Ishikawa (cell line): ENCODE measurements around the gene BMPER.

Source experiments
- CEBPB ChIP-seq: IDR thresholded peaks from 2 replicates; pipeline ENCODE4 v1.6.1; 2012
- CREB1 ChIP-seq: IDR thresholded peaks from 2 replicates; pipeline ENCODE4 v1.6.1; 2012; ENCODE audit warnings: low read depth
- EGR1 ChIP-seq: IDR thresholded peaks from 2 replicates; pipeline ENCODE4 v1.6.1; 2012
- EP300 ChIP-seq: IDR thresholded peaks from 2 replicates; pipeline ENCODE4 v1.6.1; 2012; ENCODE audit warnings: borderline replicate concordance
- FOXM1 ChIP-seq: IDR thresholded peaks from 2 replicates; pipeline ENCODE4 v1.6.1; 2012; ENCODE audit warnings: low read depth, borderline replicate concordance
- MAX ChIP-seq: IDR thresholded peaks from 2 replicates; pipeline ENCODE4 v1.6.1; 2012
- NFIC ChIP-seq: IDR thresholded peaks from 2 replicates; pipeline ENCODE4 v1.6.1; 2012
- RAD21 ChIP-seq: IDR thresholded peaks from 2 replicates; pipeline ENCODE4 v1.6.1; 2012; ENCODE audit warnings: low read depth
- TAF1 ChIP-seq: IDR thresholded peaks from 2 replicates; pipeline ENCODE4 v1.6.1; 2012; ENCODE audit warnings: low read depth, mild to moderate bottlenecking
- TCF12 ChIP-seq: IDR thresholded peaks from 2 replicates; pipeline ENCODE4 v1.6.1; 2012; ENCODE audit warnings: low read depth
- TEAD4 ChIP-seq: IDR thresholded peaks from 2 replicates; pipeline ENCODE4 v1.6.1; 2012
- USF1 ChIP-seq: IDR thresholded peaks from 2 replicates; pipeline ENCODE4 v1.6.1; 2012
- YY1 ChIP-seq: IDR thresholded peaks from 2 replicates; pipeline ENCODE4 v1.6.1; 2012; ENCODE audit warnings: low read depth
- ZBTB7A ChIP-seq: IDR thresholded peaks from 2 replicates; pipeline ENCODE4 v1.6.1; 2012; ENCODE audit warnings: low read depth
- TF ChIP-seq, protein P1 (sequence below): IDR thresholded peaks from 2 replicates; pipeline ENCODE4 v1.6.1; 2012; ENCODE audit warnings: low read depth, mild to moderate bottlenecking

The BMPER gene

DNA sequence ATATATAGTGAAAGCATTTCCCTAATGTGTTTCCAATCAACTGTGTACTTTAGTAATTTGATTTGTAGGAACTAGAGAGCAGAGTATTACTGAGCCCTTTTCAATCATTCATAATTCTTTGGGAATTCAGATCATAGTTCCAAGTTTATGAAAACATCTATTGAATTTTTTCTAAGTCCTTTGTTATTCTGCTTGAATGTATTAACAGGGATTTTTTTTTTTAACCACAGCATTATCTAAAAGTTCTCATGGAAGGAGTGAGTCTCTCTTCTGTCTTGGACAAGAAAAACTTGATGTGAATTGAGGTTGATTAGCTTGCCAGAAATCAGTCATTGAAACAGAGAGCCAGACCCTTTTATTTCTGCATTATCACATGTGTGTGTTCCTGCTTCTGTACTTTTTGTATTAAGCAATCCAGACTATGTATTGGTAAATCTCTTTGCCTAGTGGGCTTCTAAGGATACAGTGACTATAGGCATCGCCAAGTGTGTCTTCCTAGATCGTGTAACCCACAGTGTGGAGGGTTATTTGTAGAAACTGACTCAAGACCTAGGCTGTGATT is 59.9 kb downstream of the BMPER start:
- no peak for TF ChIP-seq EP300
- TF ChIP-seq USF1, result no peak
- no peak for TF ChIP-seq MAX
- TF ChIP-seq CEBPB, result no peak
- TF ChIP-seq TEAD4, result no peak
- no peak for TF ChIP-seq TCF12
- no peak for TF ChIP-seq EGR1

DNA sequence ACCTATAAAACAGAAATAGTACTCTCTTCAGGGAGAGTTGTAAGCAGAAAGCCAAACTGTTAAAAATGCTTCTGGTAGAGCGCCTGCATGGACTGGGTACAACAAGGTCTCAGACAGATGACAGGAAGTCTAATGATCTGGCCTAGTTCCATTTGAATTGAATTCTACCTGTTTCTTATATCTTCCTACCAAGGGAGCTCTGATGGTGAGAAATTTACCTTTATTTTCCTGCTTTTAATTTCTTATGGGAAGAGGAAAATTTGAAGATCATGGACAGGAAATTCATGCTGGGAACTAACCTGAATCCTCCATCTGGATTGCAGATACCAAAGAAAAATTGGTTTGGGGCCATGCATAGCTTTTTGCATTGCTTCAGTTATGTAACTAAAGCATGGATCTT is 63.3 kb downstream of the BMPER start:
- TF ChIP-seq FOXM1 (no peak), TEAD4 (no peak), CEBPB (no peak), YY1 (no peak), NFIC (no peak), MAX (no peak), TAF1 (no peak), USF1 (no peak), ZBTB7A (no peak), EGR1 (no peak)

GRCh38 chr7:33970536-33970935 is 65.2 kb downstream of the BMPER start:
- no peak for TF ChIP-seq MAX
- TF ChIP-seq EGR1, result no peak
- no peak for TF ChIP-seq TCF12
- TF ChIP-seq TEAD4, result no peak
- no peak for TF ChIP-seq EP300
- no peak for TF ChIP-seq NFIC
- no peak for TF ChIP-seq CREB1
- no peak for TF ChIP-seq CEBPB

DNA sequence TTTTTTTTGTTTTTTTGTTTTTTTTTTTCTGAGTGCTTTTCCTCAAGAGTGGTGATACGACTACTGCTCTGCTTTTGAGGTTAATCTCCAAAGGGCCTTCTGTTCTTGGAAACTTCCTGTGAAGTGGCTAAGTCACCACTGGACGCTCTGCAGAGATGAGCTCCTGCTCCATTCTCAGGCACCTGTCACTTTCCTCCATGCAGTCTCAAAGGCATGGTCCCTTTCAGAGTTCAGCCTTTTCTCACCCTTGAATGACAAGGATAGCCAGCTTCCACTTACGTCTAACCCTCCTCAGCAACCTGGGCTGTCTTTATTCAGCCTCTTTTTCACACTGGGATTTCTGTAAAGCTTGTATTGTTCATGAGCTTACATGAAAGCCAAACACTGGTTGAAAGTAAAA is 65.8 kb downstream of the BMPER start:
- TF ChIP-seq, protein P1, sequence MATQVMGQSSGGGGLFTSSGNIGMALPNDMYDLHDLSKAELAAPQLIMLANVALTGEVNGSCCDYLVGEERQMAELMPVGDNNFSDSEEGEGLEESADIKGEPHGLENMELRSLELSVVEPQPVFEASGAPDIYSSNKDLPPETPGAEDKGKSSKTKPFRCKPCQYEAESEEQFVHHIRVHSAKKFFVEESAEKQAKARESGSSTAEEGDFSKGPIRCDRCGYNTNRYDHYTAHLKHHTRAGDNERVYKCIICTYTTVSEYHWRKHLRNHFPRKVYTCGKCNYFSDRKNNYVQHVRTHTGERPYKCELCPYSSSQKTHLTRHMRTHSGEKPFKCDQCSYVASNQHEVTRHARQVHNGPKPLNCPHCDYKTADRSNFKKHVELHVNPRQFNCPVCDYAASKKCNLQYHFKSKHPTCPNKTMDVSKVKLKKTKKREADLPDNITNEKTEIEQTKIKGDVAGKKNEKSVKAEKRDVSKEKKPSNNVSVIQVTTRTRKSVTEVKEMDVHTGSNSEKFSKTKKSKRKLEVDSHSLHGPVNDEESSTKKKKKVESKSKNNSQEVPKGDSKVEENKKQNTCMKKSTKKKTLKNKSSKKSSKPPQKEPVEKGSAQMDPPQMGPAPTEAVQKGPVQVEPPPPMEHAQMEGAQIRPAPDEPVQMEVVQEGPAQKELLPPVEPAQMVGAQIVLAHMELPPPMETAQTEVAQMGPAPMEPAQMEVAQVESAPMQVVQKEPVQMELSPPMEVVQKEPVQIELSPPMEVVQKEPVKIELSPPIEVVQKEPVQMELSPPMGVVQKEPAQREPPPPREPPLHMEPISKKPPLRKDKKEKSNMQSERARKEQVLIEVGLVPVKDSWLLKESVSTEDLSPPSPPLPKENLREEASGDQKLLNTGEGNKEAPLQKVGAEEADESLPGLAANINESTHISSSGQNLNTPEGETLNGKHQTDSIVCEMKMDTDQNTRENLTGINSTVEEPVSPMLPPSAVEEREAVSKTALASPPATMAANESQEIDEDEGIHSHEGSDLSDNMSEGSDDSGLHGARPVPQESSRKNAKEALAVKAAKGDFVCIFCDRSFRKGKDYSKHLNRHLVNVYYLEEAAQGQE, result no peak
- TF ChIP-seq NFIC (no peak), RAD21 (no peak), TAF1 (no peak), FOXM1 (no peak), TCF12 (no peak), TEAD4 (no peak), EGR1 (no peak), USF1 (no peak), EP300 (no peak), MAX (no peak)

GRCh38 chr7:33973231-33974015 is 68.1 kb downstream of the BMPER start:
- no peak for TF ChIP-seq FOXM1

DNA sequence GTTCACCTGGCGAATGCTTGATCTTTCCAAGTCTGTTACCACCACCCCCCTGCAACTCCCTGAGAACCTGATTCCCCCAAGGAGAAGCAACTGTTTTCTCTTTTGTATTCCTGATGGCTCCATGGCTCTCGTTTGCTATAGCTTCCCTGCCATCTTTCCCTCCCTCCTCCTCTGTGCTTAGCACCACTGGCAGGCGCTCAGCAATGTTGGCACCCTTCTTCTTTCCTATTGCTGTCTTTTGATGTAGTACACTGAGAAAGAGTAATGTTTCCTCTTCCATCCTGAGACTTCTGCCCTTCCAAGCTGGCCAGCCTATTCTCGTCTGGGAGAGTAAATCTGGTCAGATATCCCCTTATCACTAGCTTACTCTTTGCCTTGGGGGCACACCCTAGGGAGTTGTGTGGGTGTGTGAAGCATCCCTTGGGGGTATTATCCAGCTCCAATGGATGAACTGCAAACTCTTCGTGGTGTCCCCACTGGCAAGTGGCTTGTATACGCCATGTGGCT is 74.0 kb downstream of the BMPER start:
- TF ChIP-seq YY1 (no peak), USF1 (no peak), ZBTB7A (no peak), CREB1 (no peak), CEBPB (no peak), TEAD4 (no peak), RAD21 (no peak), EGR1 (no peak), EP300 (no peak)
